ENCODE data around the gene TRIM52.
"Not testable (repeated sequence)": the region's sequence is repeated elsewhere in the genome, so short reads cannot be mapped to it uniquely, and the experiment has no call there.

The TRIM52 gene

DNA sequence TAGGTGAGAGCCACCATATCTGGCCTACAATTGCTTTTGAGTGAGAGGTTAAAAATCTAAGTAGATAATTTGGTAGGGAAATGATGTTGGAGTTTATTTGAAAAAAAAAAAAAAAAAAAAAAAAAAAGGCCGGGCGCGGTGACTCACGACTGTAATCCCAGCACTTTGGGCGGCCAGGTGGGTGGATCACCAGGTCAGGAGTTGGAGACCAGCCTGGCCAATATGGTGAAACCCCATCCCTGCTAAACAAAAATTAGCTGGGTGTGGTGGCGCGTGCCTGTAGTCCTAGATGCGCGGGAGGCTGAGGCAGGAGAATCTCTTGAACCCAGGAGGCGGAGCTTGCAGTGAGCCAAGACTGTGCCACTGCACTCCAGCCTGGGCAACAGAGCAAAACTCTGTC lies 46.7 kb downstream of the TRIM52 start:
- not testable (repeated sequence) for DNase-seq (ENCODE audit: low spot score)

DNA sequence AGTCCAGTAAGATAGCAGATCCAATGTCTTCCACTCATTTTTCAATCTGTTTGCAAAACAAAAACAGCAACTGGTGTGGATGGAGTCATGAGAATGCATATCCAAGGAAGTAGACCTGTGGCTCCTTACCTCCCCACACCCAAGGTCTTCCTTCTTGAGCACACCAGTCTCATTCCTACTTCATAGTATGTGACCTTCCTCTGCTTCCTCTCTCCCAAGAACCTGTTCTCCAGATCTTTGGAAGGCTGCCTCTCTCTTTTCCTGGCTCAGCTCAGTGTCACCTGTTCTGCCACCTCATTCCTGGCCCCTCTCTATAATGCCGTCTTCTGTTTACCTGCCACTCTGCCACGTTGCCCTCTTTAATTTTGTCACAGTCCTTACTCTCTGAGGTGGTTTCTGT lies 48.0 kb downstream of the TRIM52 start:
- no peak for DNase-seq (ENCODE audit: low spot score)

DNA sequence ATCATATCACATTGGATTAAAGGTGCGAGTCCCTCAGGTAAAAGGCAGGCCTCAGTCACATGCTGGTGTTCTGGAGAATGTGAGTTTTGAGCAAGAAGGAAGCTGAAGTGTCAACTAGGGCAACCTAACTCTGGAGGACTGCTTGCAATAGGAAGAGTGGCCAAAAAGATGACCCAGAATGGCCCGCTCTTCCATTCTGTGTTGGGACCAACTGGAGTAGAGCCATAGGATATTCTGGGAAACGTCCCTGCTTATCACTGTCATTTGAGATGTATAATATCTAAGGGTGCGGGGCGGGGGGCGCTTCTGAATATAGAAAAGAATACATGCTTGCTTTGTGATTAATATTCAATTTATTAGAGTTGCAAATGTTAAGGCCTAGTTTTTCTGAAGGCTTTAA lies 48.9 kb downstream of the TRIM52 start:
- DNase-seq (ENCODE audit: low spot score), result no peak

DNA sequence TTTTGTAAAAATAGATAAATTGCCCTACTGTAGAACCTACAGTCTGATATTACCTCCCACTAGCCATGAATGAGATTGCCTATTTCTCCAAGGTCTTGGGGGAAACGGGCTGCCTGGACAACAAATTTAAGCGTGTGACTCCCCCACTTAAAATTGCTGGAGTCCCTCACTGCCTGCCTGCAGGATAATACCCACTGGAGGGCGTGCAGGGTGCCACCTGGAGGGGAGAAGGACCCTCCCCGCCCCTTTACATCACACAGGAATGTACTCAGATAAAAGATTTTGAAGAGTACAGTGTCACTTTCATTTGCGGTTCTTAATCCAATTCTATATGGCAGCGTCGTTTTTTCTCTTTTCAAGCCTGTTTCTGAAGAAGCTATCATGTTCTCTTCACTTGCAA lies 49.7 kb downstream of the TRIM52 start:
- no peak for DNase-seq (ENCODE audit: low spot score)

DNA sequence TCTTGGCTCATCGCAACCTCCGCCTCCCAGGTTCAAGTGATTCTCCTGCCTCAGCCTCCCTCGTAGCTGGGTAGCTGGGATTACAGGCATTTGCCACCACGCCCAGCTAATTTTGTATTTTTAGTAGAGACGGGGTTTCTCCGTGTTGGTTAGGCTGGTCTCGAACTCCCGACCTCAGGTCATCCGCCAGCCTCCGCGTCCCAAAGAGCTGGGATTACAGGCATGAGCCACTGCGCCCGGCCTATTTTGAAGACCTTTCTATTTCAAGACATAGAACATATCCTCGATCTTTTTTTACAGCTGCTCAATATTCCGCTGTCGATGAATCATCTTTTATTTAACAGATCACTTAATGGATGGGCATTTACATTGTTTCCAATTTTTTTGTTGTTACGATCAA lies 50.2 kb downstream of the TRIM52 start:
- DNase-seq (ENCODE audit: low spot score), result not testable (repeated sequence)

DNA sequence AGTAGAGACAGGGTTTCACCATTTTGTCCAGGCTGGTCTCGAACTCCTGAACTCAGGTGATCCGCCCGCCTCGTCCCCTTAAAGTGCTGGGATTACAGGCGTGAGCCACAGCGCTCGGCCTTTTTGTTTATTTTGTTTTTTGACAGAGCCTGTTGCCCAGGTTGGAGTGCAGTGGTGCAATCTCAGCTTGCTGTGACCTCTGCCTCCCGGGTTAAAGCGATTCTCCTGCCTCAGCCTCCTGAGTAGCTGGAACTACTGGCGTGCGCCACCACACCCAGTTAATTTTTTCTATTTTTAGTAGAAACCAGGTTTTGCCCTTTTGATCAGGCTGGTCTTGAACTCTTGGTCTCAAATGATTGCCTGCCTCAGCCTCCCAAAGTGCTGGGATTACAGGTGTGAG lies 50.8 kb downstream of the TRIM52 start:
- DNase-seq (ENCODE audit: low spot score), result not testable (repeated sequence)

DNA sequence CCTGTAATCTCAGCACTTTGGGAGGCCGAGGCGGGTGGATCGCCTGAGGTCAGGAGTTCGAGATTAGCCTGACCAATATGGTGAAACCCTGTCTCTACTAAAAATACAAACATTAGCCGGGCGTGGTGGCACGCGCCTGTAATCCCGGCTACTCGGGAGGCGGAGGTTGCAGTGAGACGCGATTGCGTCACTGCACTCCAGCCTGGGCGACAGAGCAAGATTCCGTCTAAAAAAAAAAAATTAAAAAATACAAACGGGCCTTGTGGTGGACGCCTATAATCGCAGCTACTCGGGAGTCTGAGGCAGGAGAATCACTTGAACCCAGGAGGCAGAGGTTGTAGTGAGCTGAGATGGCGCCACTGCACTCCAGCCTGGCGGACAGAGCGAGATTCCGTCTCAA lies 51.9 kb downstream of the TRIM52 start:
- DNase-seq (ENCODE audit: low spot score), result not testable (repeated sequence)

DNA sequence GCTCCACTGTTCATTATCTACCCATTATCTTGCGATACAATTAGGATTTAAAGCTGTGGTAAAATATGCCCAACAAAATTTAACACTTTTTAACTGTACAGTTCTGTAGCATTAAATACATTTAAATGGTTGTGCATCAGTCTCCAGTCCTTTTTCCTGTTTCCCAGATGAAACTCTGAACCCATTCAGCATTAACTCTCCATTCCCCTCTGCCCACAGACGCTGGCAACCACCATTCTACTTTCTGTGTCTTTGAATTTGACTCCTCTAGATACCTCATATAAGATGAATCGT lies 53.0 kb downstream of the TRIM52 start:
- no peak for DNase-seq (ENCODE audit: low spot score)

DNA sequence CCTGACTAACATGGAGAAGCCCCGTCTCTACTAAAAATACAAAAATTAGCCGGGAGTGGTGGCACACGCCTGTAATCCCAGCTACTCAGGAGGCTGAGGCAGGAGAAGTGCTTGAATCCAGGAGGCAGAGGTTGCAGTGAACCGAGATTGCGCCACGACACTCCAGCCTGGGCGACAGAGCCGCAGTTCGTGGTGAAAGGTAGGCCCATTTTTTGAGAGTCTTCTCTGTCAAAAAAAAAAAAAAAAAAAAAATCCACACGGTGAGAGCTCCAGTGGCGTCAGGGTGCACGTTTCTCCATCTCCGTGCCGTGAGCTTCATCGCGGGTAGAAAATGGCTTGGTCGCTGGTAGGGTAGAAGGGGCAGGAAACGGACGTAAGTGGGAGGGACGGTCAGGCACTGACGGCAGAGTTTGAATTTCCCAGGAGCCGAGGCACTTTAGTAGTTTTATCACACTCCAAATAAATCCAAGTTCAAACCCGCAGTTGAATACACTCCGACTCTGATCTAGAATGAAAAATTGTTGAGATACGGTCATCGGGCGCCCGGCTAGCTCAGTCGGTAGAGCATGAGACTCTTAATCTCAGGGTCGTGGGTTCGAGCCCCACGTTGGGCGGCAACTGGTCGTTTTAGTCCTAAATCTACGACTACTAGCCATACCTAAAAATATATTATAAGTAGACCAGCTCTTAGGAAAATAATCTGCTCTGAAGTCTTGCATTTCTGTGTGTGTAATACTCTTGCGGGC lies 53.6 kb downstream of the TRIM52 start:
- peak; percentile 66 for DNase-seq (ENCODE audit: low spot score)

DNA sequence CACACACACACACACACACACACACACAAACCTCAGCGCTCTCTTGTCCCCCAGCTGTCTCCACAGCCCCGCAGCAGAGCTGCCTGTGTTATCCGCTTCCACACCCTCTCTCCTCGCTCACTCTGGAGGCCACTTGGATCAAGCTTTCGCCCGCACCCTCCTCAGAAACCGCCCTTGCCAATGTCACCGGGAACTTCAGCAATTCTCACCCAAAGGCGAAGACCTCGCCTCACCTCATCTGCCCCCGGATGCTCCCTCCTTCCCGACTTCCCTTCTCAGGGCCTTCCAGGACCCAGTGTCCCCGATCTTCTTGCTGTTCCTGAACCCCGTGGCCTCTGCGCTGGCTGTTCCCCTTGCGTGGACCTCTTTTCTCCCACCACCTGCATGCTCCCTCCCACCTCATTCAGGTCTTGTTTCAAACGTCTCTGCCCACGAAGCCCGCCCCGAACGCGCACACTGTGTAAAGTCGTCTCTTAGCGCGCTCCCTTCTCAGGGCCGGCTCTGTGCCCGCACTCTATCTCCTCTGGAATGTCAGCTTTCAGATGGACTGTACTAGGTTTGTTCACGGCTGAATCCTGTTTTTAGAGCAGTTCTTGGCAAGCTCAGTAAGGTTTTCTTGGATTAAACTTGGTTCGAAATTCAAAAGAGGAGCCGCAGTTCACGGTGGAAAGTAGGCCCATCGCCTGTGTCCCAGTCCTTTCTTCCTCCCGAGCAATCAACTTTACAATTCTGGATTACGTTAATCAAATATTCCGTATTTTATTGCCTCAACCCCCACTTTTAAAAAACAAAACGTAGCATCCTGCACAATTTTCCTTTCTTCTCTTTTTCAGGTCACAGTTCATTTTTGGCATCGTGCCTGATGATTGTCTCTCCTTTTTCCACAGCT lies 54.9 kb downstream of the TRIM52 start:
- no peak for DNase-seq (ENCODE audit: low spot score)

All from hematopoietic multipotent progenitor cell treated with erythropoietin and hydrocortisone succinate and interleukin-3 and kit ligand, for 15 days (in vitro differentiated cells).